ENCODE results near the gene SOX14. TPM values are rescaled to one million over a fixed set of nuclear protein-coding genes. Genes with fewer than 3 reads are reported as not detected.

SOX14 gene
- total RNA-seq, 1 donor, result not detected

- no peaks in the 10 kb centered on the region for H3K79me2 ChIP-seq (ENCODE audit: insufficient read depth, low read length)
- no peaks in the 10 kb centered on the region for H4K20me1 ChIP-seq (ENCODE audit: insufficient read depth, low read length)
- no peak overlapping the region for H2AFZ ChIP-seq (ENCODE audit: low read length)
- no peak overlapping the region for H3K4me3 ChIP-seq (ENCODE audit: insufficient read depth, low read length)
- TF ChIP-seq, protein P1, sequence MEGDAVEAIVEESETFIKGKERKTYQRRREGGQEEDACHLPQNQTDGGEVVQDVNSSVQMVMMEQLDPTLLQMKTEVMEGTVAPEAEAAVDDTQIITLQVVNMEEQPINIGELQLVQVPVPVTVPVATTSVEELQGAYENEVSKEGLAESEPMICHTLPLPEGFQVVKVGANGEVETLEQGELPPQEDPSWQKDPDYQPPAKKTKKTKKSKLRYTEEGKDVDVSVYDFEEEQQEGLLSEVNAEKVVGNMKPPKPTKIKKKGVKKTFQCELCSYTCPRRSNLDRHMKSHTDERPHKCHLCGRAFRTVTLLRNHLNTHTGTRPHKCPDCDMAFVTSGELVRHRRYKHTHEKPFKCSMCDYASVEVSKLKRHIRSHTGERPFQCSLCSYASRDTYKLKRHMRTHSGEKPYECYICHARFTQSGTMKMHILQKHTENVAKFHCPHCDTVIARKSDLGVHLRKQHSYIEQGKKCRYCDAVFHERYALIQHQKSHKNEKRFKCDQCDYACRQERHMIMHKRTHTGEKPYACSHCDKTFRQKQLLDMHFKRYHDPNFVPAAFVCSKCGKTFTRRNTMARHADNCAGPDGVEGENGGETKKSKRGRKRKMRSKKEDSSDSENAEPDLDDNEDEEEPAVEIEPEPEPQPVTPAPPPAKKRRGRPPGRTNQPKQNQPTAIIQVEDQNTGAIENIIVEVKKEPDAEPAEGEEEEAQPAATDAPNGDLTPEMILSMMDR (IDR thresholded peaks at IDR 0.05; ENCODE audit: extremely low read depth, low read depth, low read length), result no peak
- H3K27me3 ChIP-seq (ENCODE audit: insufficient read depth, low read length), result peaks cover 48% of the 10 kb centered on the region
- no peaks in the 10 kb centered on the region for H3K9me3 ChIP-seq (ENCODE audit: low read depth, low read length)
- H3K4me1 ChIP-seq (ENCODE audit: insufficient read depth, low read length), result no peaks in the 10 kb centered on the region
- no peak overlapping the region for H3K4me2 ChIP-seq (ENCODE audit: insufficient read depth, low read length)
- no peak overlapping the region for H3K27ac ChIP-seq (ENCODE audit: low read depth, low read length)
- peak; percentile 36 for DNase-seq (ENCODE audit: insufficient read length, low spot score, missing footprints)
- no peaks in the 10 kb centered on the region for H3K36me3 ChIP-seq (ENCODE audit: insufficient read depth, low read length)
Observed at GRCh38 chr3:137760341-137761098, 3.6 kb upstream of the SOX14 start.

DNA sequence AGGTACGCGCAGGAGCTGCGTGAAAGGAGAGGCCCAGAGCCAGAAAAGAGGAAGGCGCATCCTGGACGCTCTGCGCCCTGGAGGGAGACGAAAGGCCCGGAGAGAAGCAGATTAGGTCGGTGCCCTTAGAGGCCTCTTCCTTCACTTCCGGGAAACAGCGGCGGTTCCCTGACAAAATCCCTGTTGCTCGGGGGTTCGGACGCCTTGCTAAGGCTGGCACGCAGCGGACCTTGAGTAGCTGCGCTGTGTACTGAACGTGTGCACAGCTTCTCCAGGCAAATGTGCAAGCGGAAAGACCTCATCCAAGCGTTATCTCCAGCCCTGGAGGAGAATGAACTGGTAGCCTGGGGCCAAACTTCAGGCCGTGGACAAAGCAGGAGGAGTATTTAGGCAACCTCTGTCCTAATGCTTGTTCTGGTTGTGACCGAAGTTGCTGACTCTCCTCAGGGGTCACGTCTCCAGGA, 3.0 kb upstream of the SOX14 start:
- Histone ChIP-seq H3K4me3 (ENCODE audit: insufficient read depth, low read length) (no peak overlapping the region), H3K36me3 (ENCODE audit: insufficient read depth, low read length) (no peaks in the 10 kb centered on the region), H3K27ac (ENCODE audit: low read depth, low read length) (no peak overlapping the region), H3K4me1 (ENCODE audit: insufficient read depth, low read length) (no peaks in the 10 kb centered on the region), H3K27me3 (ENCODE audit: insufficient read depth, low read length) (peaks cover 54% of the 10 kb centered on the region), H2AFZ (ENCODE audit: low read length) (no peak overlapping the region), H4K20me1 (ENCODE audit: insufficient read depth, low read length) (no peaks in the 10 kb centered on the region), H3K79me2 (ENCODE audit: insufficient read depth, low read length) (no peaks in the 10 kb centered on the region), H3K9me3 (ENCODE audit: low read depth, low read length) (no peaks in the 10 kb centered on the region), H3K4me2 (ENCODE audit: insufficient read depth, low read length) (no peak overlapping the region)
- TF ChIP-seq, protein P1 (IDR thresholded peaks at IDR 0.05; ENCODE audit: extremely low read depth, low read depth, low read length), result no peak
- peak; percentile 69 for DNase-seq (ENCODE audit: insufficient read length, low spot score, missing footprints)

GRCh38 chr3:137761563-137762503, 2.3 kb upstream of the SOX14 start:
- TF ChIP-seq, protein P1 (IDR thresholded peaks at IDR 0.05; ENCODE audit: extremely low read depth, low read depth, low read length), result no peak

More at GRCh38 chr3:137761563-137762503, 2.3 kb upstream of the SOX14 start:
- DNase-seq (ENCODE audit: insufficient read length, low spot score, missing footprints), result peak; percentile 62
- no peaks in the 10 kb centered on the region for H3K4me1 ChIP-seq (ENCODE audit: insufficient read depth, low read length)
- H3K36me3 ChIP-seq (ENCODE audit: insufficient read depth, low read length), result no peaks in the 10 kb centered on the region
- H3K9me3 ChIP-seq (ENCODE audit: low read depth, low read length), result no peaks in the 10 kb centered on the region
- peaks cover 61% of the 10 kb centered on the region for H3K27me3 ChIP-seq (ENCODE audit: insufficient read depth, low read length)
- no peak overlapping the region for H3K4me3 ChIP-seq (ENCODE audit: insufficient read depth, low read length)
- no peak overlapping the region for H2AFZ ChIP-seq (ENCODE audit: low read length)
- no peaks in the 10 kb centered on the region for H4K20me1 ChIP-seq (ENCODE audit: insufficient read depth, low read length)
- no peaks in the 10 kb centered on the region for H3K79me2 ChIP-seq (ENCODE audit: insufficient read depth, low read length)
- H3K4me2 ChIP-seq (ENCODE audit: insufficient read depth, low read length), result no peak overlapping the region
- H3K27ac ChIP-seq (ENCODE audit: low read depth, low read length), result no peak overlapping the region

Measured in osteoblast (primary cell).